GM21529 (cell line): Measurements from ENCODE around the gene TBC1D24.
"Not testable (repeated sequence)": the region's sequence is repeated elsewhere in the genome, so short reads cannot be mapped to it uniquely, and the experiment has no call there.

Experiments used
- ATAC-seq: cut with Tn5 transposase; IDR thresholded peaks from one replicate; pipeline ENCODE4 v1.9.1; 2021; ENCODE audit not compliant: unreplicated experiment

Gene TBC1D24

GRCh38 chr16:2474877-2475412 is at the start of gene TBC1D24:
Gene TBC1D24, plus strand, starts transcription at chr16:2475127. Its CDS starts 21,022 bp downstream, at chr16:2496149.
- ATAC-seq = peak; percentile 51

- ATAC-seq = no peak
Measured at GRCh38 chr16:2425825-2426430, 49.0 kb upstream of the TBC1D24 start.

- ATAC-seq = no peak
Measured at GRCh38 chr16:2426941-2427361, 48.0 kb upstream of the TBC1D24 start.

GRCh38 chr16:2427526-2427925 is 47.4 kb upstream of the TBC1D24 start:
- no peak for ATAC-seq

- ATAC-seq = no peak
Measured at GRCh38 chr16:2428051-2428783, 46.7 kb upstream of the TBC1D24 start.

GRCh38 chr16:2428784-2429033 is 46.2 kb upstream of the TBC1D24 start:
- ATAC-seq = no peak

- ATAC-seq = peak; percentile 83
Measured at GRCh38 chr16:2429034-2429770, 45.7 kb upstream of the TBC1D24 start, which contains the start of gene CCNF. Gene CCNF, plus strand, starts transcription at chr16:2429447. Its CDS starts 35 bp downstream, at chr16:2429482.

- ATAC-seq = peak; percentile 5
Measured at GRCh38 chr16:2429771-2430663, 44.9 kb upstream of the TBC1D24 start.

GRCh38 chr16:2432286-2432685 is 42.6 kb upstream of the TBC1D24 start:
- no peak for ATAC-seq

- ATAC-seq = no peak
Measured at GRCh38 chr16:2432801-2433505, 42.0 kb upstream of the TBC1D24 start.

- ATAC-seq = not testable (repeated sequence)
Measured at GRCh38 chr16:2435236-2435635, 39.7 kb upstream of the TBC1D24 start.

GRCh38 chr16:2436110-2436509 is 38.8 kb upstream of the TBC1D24 start:
- no peak for ATAC-seq

GRCh38 chr16:2437032-2437790 is 37.7 kb upstream of the TBC1D24 start:
- no peak for ATAC-seq

- no peak for ATAC-seq
Measured at GRCh38 chr16:2438121-2438520, 36.8 kb upstream of the TBC1D24 start.

GRCh38 chr16:2439598-2439997 is 35.3 kb upstream of the TBC1D24 start:
- no peak for ATAC-seq

GRCh38 chr16:2441143-2441804 is 33.7 kb upstream of the TBC1D24 start:
- ATAC-seq = not testable (repeated sequence)

- ATAC-seq = no peak
Measured at GRCh38 chr16:2443555-2443954, 31.4 kb upstream of the TBC1D24 start.

GRCh38 chr16:2447920-2448583 is 26.9 kb upstream of the TBC1D24 start:
- ATAC-seq = no peak
